GM21390 (cell line): Measurements from ENCODE around the gene GLS.
"Not testable (repeated sequence)": the region's sequence is repeated elsewhere in the genome, so short reads cannot be mapped to it uniquely, and the experiment has no call there.

Source experiments
- ATAC-seq: cut with Tn5 transposase; IDR thresholded peaks from one replicate; pipeline ENCODE4 v1.9.1; 2021; ENCODE audit not compliant: unreplicated experiment

Gene GLS

GRCh38 chr2:190987938-190988337 is 107.3 kb downstream of the GLS start:
- no peak for ATAC-seq

GRCh38 chr2:190988910-190989309 is 108.3 kb downstream of the GLS start:
- no peak for ATAC-seq

GRCh38 chr2:190990132-190990531 is 109.5 kb downstream of the GLS start:
- ATAC-seq: no peak

- ATAC-seq: no peak
Observed at GRCh38 chr2:190993292-190993643, 112.6 kb downstream of the GLS start.

- ATAC-seq: no peak
Observed at GRCh38 chr2:190994148-190994547, 113.5 kb downstream of the GLS start.

GRCh38 chr2:190995315-190995714 is 114.7 kb downstream of the GLS start:
- not testable (repeated sequence) for ATAC-seq

GRCh38 chr2:190996338-190996946 is 115.8 kb downstream of the GLS start:
- ATAC-seq: no peak

GRCh38 chr2:190996947-190997346 is 116.3 kb downstream of the GLS start:
- no peak for ATAC-seq

- ATAC-seq: no peak
Observed at GRCh38 chr2:190997526-190998113, 117.0 kb downstream of the GLS start.

- ATAC-seq: no peak
Observed at GRCh38 chr2:190999058-190999457, 118.4 kb downstream of the GLS start.

GRCh38 chr2:190999949-191000665 is 119.5 kb downstream of the GLS start:
- ATAC-seq: no peak

GRCh38 chr2:191001032-191001431 is 120.4 kb downstream of the GLS start:
- no peak for ATAC-seq

GRCh38 chr2:191001624-191002023 is 121.0 kb downstream of the GLS start:
- ATAC-seq: no peak

- no peak for ATAC-seq
Observed at GRCh38 chr2:191003405-191004309, 123.0 kb downstream of the GLS start.

GRCh38 chr2:191006297-191006696 is 125.7 kb downstream of the GLS start:
- no peak for ATAC-seq

GRCh38 chr2:191006997-191007783 is 126.6 kb downstream of the GLS start:
- ATAC-seq: no peak

- ATAC-seq: no peak
Observed at GRCh38 chr2:191008286-191008685, 127.7 kb downstream of the GLS start.

GRCh38 chr2:191009541-191010374 is 129.1 kb downstream of the GLS start:
- no peak for ATAC-seq
